LHCN-M2 (cell line): ENCODE data around the gene KIAA0930. TPM values are rescaled to one million over a fixed set of nuclear protein-coding genes. Genes with fewer than 3 reads are reported as not detected.

ENCODE experiments used
- DNase-seq: peaks from one replicate; pipeline ENCODE4 v3.0.0-alpha.2; 2012; ENCODE audit warnings: low read depth
- total RNA-seq: library from RNA; depleted of rRNA; stranded (reverse); fragments of >200 nt; gene quantifications from 2 replicates; pipeline ENCODE4 v1.2.3, GENCODE V29; 2014; rRNA removed

The KIAA0930 gene
- total RNA-seq, 1 experiment from 2014 or later = 27.3 TPM

DNA sequence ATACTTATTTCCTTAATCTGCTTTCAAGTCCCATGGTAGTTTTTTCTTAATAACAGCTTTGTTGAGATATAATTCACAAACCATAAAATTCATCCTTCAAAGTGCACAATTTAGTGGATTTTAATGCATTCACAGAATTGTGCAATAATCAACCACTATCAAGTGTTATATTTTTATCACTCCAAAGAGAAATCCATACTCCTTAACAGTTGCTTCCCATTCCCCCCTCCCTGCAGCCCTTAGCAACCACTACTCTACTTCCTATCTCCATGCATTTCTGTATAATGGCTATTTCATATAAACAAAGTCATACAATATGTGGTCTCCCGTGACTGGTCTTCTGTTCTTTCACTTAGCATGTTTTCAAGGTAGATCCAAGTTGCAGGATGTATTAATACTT, 95.8 kb downstream of the KIAA0930 start:
- DNase-seq = no peak

DNA sequence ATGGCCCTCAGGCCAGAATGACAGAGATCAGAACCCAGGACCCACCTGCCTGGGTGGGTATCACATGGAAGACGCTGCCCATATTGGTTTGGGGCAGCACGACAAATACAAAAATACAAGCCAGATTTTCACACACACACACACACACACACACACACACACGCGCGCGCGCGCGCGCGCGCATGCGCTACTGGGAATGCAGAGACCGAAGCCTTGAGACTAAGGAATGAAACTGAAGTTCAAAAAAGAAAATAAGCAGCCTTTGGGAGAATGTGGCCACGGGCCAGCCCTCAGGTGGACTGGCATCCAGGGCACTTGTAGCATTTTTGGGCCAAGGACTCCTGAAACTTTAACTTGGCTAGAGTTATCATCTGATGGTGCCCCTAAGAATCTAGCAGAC, 98.3 kb downstream of the KIAA0930 start:
- no peak for DNase-seq

Other genes with a start within 250 kb of the KIAA0930 start
- gene PHF21B, start 230.9 kb downstream of the KIAA0930 start, total RNA-seq = 0.98 and 1.4 TPM in 2 replicates
- gene NUP50, start 77.0 kb downstream of the KIAA0930 start, total RNA-seq = 71.4 and 81.2 TPM in 2 replicates
- not detected in 2 replicates for gene UPK3A, start 44.1 kb upstream of the KIAA0930 start, total RNA-seq
- gene FAM118A, start 69.0 kb upstream of the KIAA0930 start, total RNA-seq = 9.1 and 9.6 TPM in 2 replicates
- gene SMC1B, start 172.7 kb upstream of the KIAA0930 start, total RNA-seq = not detected in 2 replicates
- gene RIBC2, start 172.8 kb upstream of the KIAA0930 start, total RNA-seq = 0.58 and 0.86 TPM in 2 replicates